Liver (tissue), 9 donors: ENCODE measurements around the gene ASB5. TPM values are rescaled to one million over a fixed set of nuclear protein-coding genes. Genes with fewer than 3 reads are reported as not detected.

ENCODE experiments used
- DNase-seq: peaks from one replicate; pipeline ENCODE4 v3.0.0-alpha.2; 2017; ENCODE audit warnings: low spot score
- H3K27ac ChIP-seq, 2 donors: one replicate each; pipeline ENCODE4 v1.7.0; 2013; ENCODE audit warnings: inconsistent platforms in 2 of 2, low read length in 2 of 2, control low read depth in 1 of 2, low read depth in 1 of 2, mild to moderate bottlenecking in 1 of 2
- H3K27me3 ChIP-seq, 4 donors: one replicate each; pipeline versions ENCODE4 v1.6.1 to v1.7.0; 2013; ENCODE audit warnings: low read length in 3 of 4, inconsistent platforms in 1 of 4, mild to moderate bottlenecking in 1 of 4, moderate library complexity in 1 of 4; ENCODE audit not compliant: control insufficient read depth in 4 of 4, insufficient read depth in 4 of 4
- H3K36me3 ChIP-seq, 4 donors: one replicate each; pipeline versions ENCODE4 v1.6.1 to v1.7.0; 2013; ENCODE audit warnings: low read length in 3 of 4, mild to moderate bottlenecking in 3 of 4, low read depth in 1 of 4, moderate library complexity in 1 of 4; ENCODE audit not compliant: control insufficient read depth in 4 of 4, insufficient read depth in 3 of 4
- H3K4me1 ChIP-seq, 4 donors: one replicate each; pipeline versions ENCODE4 v1.6.1 to v1.7.0; 2013; ENCODE audit warnings: low read length in 3 of 4, mild to moderate bottlenecking in 3 of 4, moderate library complexity in 1 of 4; ENCODE audit not compliant: control insufficient read depth in 4 of 4, insufficient read depth in 4 of 4
- H3K4me3 ChIP-seq, 3 donors: one replicate each; pipeline versions ENCODE4 v1.6.1 to v1.7.0; 2013; ENCODE audit warnings: low read length in 3 of 3, control low read depth in 1 of 3, low read depth in 1 of 3, mild to moderate bottlenecking in 1 of 3
- H3K9ac ChIP-seq, 2 donors: one replicate each; pipeline ENCODE4 v1.7.0; 2013; ENCODE audit warnings: low read length in 2 of 2, mild to moderate bottlenecking in 2 of 2, moderate library complexity in 2 of 2, control low read depth in 1 of 2, low read depth in 1 of 2
- H3K9me3 ChIP-seq, 4 donors: one replicate each; pipeline versions ENCODE4 v1.6.1 to v1.7.0; 2013; ENCODE audit warnings: low read length in 3 of 4; ENCODE audit not compliant: control insufficient read depth in 4 of 4
- ATF3 ChIP-seq: IDR thresholded peaks from 2 replicates; pipeline ENCODE4 v1.6.1; 2016; ENCODE audit warnings: antibody characterized with exemption
- CTCF ChIP-seq: fragments of 150-350 bp; IDR thresholded peaks from 2 replicates; pipeline ENCODE4 v1.5.1; 2017; ENCODE audit warnings: improper control_type of control experiment, low read depth, low read length; ENCODE audit not compliant: missing input control
- FOXA1 ChIP-seq: IDR thresholded peaks from 2 replicates; pipeline ENCODE4 v1.6.1; 2016; ENCODE audit warnings: antibody characterized with exemption
- FOXA2 ChIP-seq: IDR thresholded peaks from 2 replicates; pipeline ENCODE4 v1.6.1; 2016; ENCODE audit warnings: antibody characterized with exemption
- GABPA ChIP-seq, 2 donors: IDR thresholded peaks in 1 of 2; conservative IDR thresholded peaks in 1 of 2; 2 replicates each; pipeline ENCODE4 v1.6.1; 2016; ENCODE audit warnings: antibody characterized with exemption in 2 of 2, mild to moderate bottlenecking in 1 of 2, moderate library complexity in 1 of 2
- HNF4A ChIP-seq, 2 donors: conservative IDR thresholded peaks; 2 replicates each; pipeline ENCODE4 v1.6.1; 2016; ENCODE audit warnings: antibody characterized with exemption in 2 of 2, mild to moderate bottlenecking in 2 of 2
- HNF4G ChIP-seq: IDR thresholded peaks from 2 replicates; pipeline ENCODE4 v1.6.1; 2016; ENCODE audit warnings: antibody characterized with exemption
- JUND ChIP-seq, 2 donors: IDR thresholded peaks; 2 replicates each; pipeline ENCODE4 v1.6.1; 2016; ENCODE audit warnings: antibody characterized with exemption in 2 of 2
- NR2F2 ChIP-seq: IDR thresholded peaks from 2 replicates; pipeline ENCODE4 v1.6.1; 2016; ENCODE audit warnings: antibody characterized with exemption
- RAD21 ChIP-seq, 2 donors: IDR thresholded peaks; 2 replicates each; pipeline ENCODE4 v1.6.1; 2016; ENCODE audit warnings: antibody characterized with exemption in 2 of 2, mild to moderate bottlenecking in 2 of 2
- REST ChIP-seq: IDR thresholded peaks from 2 replicates; pipeline ENCODE4 v1.6.1; 2016; ENCODE audit warnings: antibody characterized with exemption, mild to moderate bottlenecking
- RXRA ChIP-seq, 2 donors: IDR thresholded peaks; 2 replicates each; pipeline ENCODE4 v1.6.1; 2017 to 2018; ENCODE audit warnings: antibody characterized with exemption in 2 of 2, mild to moderate bottlenecking in 1 of 2
- SP1 ChIP-seq: IDR thresholded peaks from 2 replicates; pipeline ENCODE4 v1.6.1; 2018; ENCODE audit warnings: antibody characterized with exemption, mild to moderate bottlenecking
- TAF1 ChIP-seq: conservative IDR thresholded peaks from 2 replicates; pipeline ENCODE4 v1.6.1; 2016; ENCODE audit warnings: antibody characterized with exemption, mild to moderate bottlenecking
- YY1 ChIP-seq: IDR thresholded peaks from 2 replicates; pipeline ENCODE4 v1.6.1; 2016; ENCODE audit warnings: antibody characterized with exemption, mild to moderate bottlenecking
- ZBTB33 ChIP-seq: IDR thresholded peaks from 2 replicates; pipeline ENCODE4 v1.6.1; 2016; ENCODE audit warnings: antibody characterized with exemption
- WGBS: extraction: QIAGEN DNeasy Blood & Tissue Kit; methylation state at CpG from one replicate; pipeline ENCODE4 v1.1.7; 2013; 5-methylcytosine and 5-hydroxymethylcytosine counted together
- polyA plus RNA-seq, 2 donors: library from polyadenylated mRNA; stranded (reverse) in 1 of 2; unstranded in 1 of 2; fragments of 200-250 nt in 1 of 2; fragments of >200 nt in 1 of 2; fragmentation: Nextera tagmentation in 1 of 2; extraction: Ambion mirVana in 1 of 2; gene quantifications; one replicate each; pipeline versions ENCODE4 v1.2.1 to v1.2.3, GENCODE V29; 2013 to 2015
- total RNA-seq, 2 donors: library from RNA; depleted of rRNA; stranded (reverse); fragments of >200 nt; gene quantifications; one replicate each; pipeline ENCODE4 v1.2.3, GENCODE V29; 2014
- donor health status: healthy.
- donor health status: healthy.
- donor health status: healthy.
- donor health status: healthy.
- donor health status: healthy.

Gene ASB5
- total and polyA plus RNA-seq, 4 donors: 0.05 TPM; not detected in 3

GRCh38 chr4:176276710-176277109, 7.7 kb upstream of the ASB5 start (continued):
- TF ChIP-seq GABPA (IDR thresholded peaks at IDR 0.05 in 1 of 2, conservative IDR thresholded peaks at IDR 0.05 in 1 of 2): no peak

GRCh38 chr4:176274441-176274840, 5.4 kb upstream of the ASB5 start:
- H3K4me1 ChIP-seq: peaks cover 0 to 3% (median 1%) of the 10 kb centered on the region in 4 donors
- no peaks in the 10 kb centered on the region for H3K36me3 ChIP-seq
- no peak overlapping the region for H3K4me3 ChIP-seq
- TF ChIP-seq SP1 (no peak), ZBTB33 (no peak), RXRA (IDR thresholded peaks at IDR 0.05) (no peak), HNF4G (no peak), ATF3 (no peak), CTCF (no peak)
- no peak overlapping the region for H3K9ac ChIP-seq
- H3K27ac ChIP-seq: no peak overlapping the region
- peaks cover 0 to 7% (median 0%) of the 10 kb centered on the region in 4 donors for H3K27me3 ChIP-seq
- H3K9me3 ChIP-seq: no peaks in the 10 kb centered on the region
- DNase-seq: no peak

GRCh38 chr4:176273736-176274135, 4.7 kb upstream of the ASB5 start:
- no peaks in the 10 kb centered on the region for H3K9me3 ChIP-seq
- no peaks in the 10 kb centered on the region for H3K36me3 ChIP-seq
- TF ChIP-seq HNF4G (no peak), YY1 (no peak), ATF3 (no peak), FOXA2 (no peak), GABPA (IDR thresholded peaks at IDR 0.05 in 1 of 2, conservative IDR thresholded peaks at IDR 0.05 in 1 of 2) (no peak), HNF4A (conservative IDR thresholded peaks at IDR 0.05) (no peak), FOXA1 (no peak), SP1 (no peak)
- peaks cover 0 to 3% (median 1%) of the 10 kb centered on the region in 4 donors for H3K4me1 ChIP-seq
- H3K4me3 ChIP-seq: no peak overlapping the region
- H3K27me3 ChIP-seq: peaks cover 0 to 7% (median 0%) of the 10 kb centered on the region in 4 donors
- 88% methylated on average over 4 of the region's 4 CpGs for WGBS
- H3K27ac ChIP-seq: no peak overlapping the region
- DNase-seq: no peak
- H3K9ac ChIP-seq: no peak overlapping the region

GRCh38 chr4:176272799-176273198, 3.8 kb upstream of the ASB5 start:
- H3K4me3 ChIP-seq: no peak overlapping the region
- no peaks in the 10 kb centered on the region for H3K36me3 ChIP-seq
- H3K4me1 ChIP-seq: peaks cover 0 to 3% (median 1%) of the 10 kb centered on the region in 4 donors
- 67% methylated on average over 3 of the region's 3 CpGs for WGBS
- H3K27me3 ChIP-seq: peaks cover 0 to 7% (median 0%) of the 10 kb centered on the region in 4 donors
- no peak for DNase-seq
- H3K9ac ChIP-seq: no peak overlapping the region
- no peak overlapping the region for H3K27ac ChIP-seq
- H3K9me3 ChIP-seq: no peaks in the 10 kb centered on the region
- TF ChIP-seq REST (no peak), YY1 (no peak), NR2F2 (no peak), HNF4G (no peak), SP1 (no peak), GABPA (IDR thresholded peaks at IDR 0.05 in 1 of 2, conservative IDR thresholded peaks at IDR 0.05 in 1 of 2) (no peak), RAD21 (IDR thresholded peaks at IDR 0.05) (no peak), JUND (IDR thresholded peaks at IDR 0.05) (no peak), TAF1 (no peak), ZBTB33 (no peak), RXRA (IDR thresholded peaks at IDR 0.05) (no peak)
